ACC112 (cell line): ENCODE measurements around the gene HMGCS2.

Experiments used
- H2AFZ ChIP-seq: fragments of 200-600 bp; sonication (generic); one replicate; pipeline ENCODE4 v1.6.0; 2017; ENCODE audit warnings: antibody characterized with exemption, low read length; ENCODE audit not compliant: unreplicated experiment
- H3K27ac ChIP-seq: fragments of 200-600 bp; sonication (generic); 2 replicates; pipeline ENCODE4 v1.5.1; 2014; ENCODE audit warnings: low read depth, mild to moderate bottlenecking, antibody characterized with exemption, low read length, moderate library complexity
- H3K27me3 ChIP-seq: fragments of 200-600 bp; sonication (generic); 2 replicates; pipeline ENCODE4 v1.6.1; 2014; ENCODE audit warnings: mild to moderate bottlenecking, antibody characterized with exemption, low read length, moderate library complexity, mixed read lengths; ENCODE audit not compliant: insufficient read depth
- H3K36me3 ChIP-seq: fragments of 200-600 bp; sonication (generic); 2 replicates; pipeline ENCODE4 v1.6.1; 2016; ENCODE audit warnings: mild to moderate bottlenecking, antibody characterized with exemption, low read length, moderate library complexity, mixed read lengths; ENCODE audit not compliant: insufficient read depth
- H3K4me1 ChIP-seq: fragments of 200-600 bp; sonication (generic); one replicate; pipeline ENCODE4 v1.6.1; 2016; ENCODE audit warnings: low read length, mixed read lengths; ENCODE audit not compliant: insufficient read depth, unreplicated experiment, control insufficient read depth
- H3K4me3 ChIP-seq: fragments of 200-600 bp; sonication (generic); 2 replicates; pipeline ENCODE4 v1.5.1; 2014; ENCODE audit warnings: mild to moderate bottlenecking, low read depth, low read length
- H3K79me2 ChIP-seq: fragments of 200-600 bp; sonication (generic); one replicate; pipeline ENCODE4 v1.6.0; 2016; ENCODE audit warnings: low read length; ENCODE audit not compliant: control insufficient read depth, unreplicated experiment, insufficient read depth

The HMGCS2 gene

DNA sequence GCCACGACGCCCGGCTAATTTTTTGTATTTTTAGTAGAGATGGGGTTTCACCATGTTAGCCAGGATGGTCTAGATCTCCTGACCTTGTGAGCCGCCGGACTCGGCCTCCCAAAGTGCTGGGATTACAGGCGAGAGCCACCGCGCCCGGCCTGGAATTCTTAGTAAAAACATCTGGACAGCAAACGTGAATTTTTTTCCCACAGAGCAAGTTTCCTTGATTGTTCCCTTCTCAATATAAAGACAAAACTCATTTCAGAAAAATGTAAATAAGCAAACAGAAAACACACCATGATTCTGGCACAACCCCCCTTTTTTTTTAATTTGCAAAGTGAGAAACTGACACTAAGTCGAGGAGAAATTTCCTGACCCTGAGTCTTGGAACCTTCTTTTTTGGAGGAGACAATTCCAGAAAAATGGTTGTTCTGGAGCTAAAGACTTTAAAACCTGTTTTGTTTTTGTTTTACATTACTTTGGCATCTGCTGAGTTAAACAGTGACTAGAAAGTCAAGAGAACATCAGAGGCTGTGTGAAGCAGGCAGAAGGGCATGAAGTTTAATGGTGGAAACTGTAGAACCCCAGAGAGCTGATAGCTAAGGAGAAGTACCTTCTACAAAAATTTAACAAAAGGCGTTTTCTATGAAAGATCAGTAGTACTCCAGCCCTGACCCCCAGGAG, 10.3 kb upstream of the HMGCS2 start:
- no peaks in the 10 kb centered on the region for H3K36me3 ChIP-seq
- H3K4me3 ChIP-seq: no peak overlapping the region
- H2AFZ ChIP-seq: no peak overlapping the region
- H3K27me3 ChIP-seq: peaks cover 36% of the 10 kb centered on the region
- no peak overlapping the region for H3K27ac ChIP-seq
- no peaks in the 10 kb centered on the region for H3K79me2 ChIP-seq
- H3K4me1 ChIP-seq: no peaks in the 10 kb centered on the region

DNA sequence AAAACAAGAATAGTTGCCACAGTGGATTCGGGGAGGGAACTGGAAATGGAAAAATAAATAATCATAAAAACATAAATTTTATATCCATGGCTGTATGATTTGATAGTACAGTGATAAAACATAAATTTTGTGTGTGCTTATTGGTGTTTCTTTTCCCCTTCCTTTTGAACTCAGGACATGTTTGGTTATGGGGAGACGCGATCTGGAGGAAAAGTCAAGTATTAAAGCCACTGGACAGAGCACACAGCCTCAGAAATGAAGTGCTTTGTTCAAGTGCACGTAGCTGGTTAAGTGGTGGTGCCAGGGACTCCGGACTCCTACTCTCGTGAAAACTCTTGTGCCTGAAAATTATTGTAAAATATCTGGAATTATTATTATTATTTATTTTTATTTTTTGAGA, 9.7 kb upstream of the HMGCS2 start:
- peaks cover 6% of the 10 kb centered on the region for H3K4me1 ChIP-seq
- H3K27me3 ChIP-seq: peaks cover 36% of the 10 kb centered on the region
- H3K4me3 ChIP-seq: no peak overlapping the region
- H3K27ac ChIP-seq: no peak overlapping the region
- H3K36me3 ChIP-seq: no peaks in the 10 kb centered on the region
- H2AFZ ChIP-seq: no peak overlapping the region
- H3K79me2 ChIP-seq: no peaks in the 10 kb centered on the region

DNA sequence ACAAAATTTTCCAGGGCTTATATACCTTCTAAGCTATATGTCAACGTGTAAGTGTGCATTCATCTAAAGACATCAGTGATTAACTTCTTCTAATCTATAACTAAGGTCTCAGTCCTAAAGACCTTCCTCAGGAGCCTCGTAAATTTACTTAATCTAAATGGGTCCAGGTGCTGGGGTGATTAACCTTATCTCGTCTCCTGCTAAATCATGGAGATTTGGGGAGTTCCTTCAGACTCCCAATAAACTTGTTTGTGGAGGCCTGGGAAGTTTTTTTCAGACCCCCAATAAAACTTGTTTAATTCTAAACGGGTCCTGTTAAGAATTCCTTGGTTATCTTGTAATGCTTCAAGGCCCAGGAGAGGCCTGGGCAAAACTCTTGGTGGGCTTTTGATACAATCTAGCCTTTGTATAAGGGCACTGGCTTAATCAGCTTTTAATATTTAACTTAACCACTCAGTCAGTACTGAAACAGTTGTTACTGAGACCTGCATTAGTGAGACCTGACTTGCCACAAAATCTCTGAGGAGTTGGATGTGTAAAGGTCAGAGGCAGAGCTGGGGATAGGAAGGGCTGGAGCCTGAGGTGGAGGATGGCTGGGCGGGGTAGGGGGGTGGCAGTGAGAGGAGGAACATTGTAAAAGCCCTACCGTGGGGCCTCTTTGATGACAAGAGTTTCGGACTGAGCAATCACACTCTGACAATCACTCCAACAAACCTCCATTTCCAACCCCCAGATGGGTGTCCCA, 6.2 kb upstream of the HMGCS2 start:
- no peak overlapping the region for H3K4me3 ChIP-seq
- no peaks in the 10 kb centered on the region for H3K79me2 ChIP-seq
- H3K36me3 ChIP-seq: no peaks in the 10 kb centered on the region
- H3K27me3 ChIP-seq: peaks cover 43% of the 10 kb centered on the region
- H2AFZ ChIP-seq: no peak overlapping the region
- peaks cover 6% of the 10 kb centered on the region for H3K4me1 ChIP-seq
- H3K27ac ChIP-seq: no peak overlapping the region

DNA sequence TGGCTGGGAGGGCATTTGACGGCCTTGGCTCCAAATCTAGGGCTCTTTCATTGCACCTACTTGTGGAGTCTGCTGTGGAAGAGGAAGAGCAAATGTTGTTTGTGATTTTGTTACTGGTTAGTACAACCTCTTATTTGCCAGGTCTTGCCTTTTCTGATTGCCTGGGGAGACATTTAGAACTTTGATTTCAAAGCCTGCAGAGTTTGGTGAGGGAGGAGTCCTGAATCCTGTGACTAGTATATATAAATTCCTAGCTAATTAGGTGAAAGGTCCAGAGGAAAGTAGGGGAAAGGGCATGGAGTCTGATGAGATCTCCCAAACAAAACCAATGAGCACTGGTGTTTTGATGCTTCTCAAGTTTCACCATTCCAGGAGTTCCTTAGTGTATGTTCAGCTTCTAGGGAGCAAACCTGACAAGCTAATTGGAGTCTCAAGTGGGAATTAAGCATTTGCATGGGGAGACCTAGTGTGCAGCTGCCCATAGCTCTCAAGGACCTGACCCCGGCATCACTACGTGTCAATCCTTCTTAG, 5.1 kb upstream of the HMGCS2 start:
- no peak overlapping the region for H3K27ac ChIP-seq
- no peaks in the 10 kb centered on the region for H3K79me2 ChIP-seq
- H3K27me3 ChIP-seq: peaks cover 49% of the 10 kb centered on the region
- H2AFZ ChIP-seq: no peak overlapping the region
- H3K4me1 ChIP-seq: peaks cover 6% of the 10 kb centered on the region
- H3K36me3 ChIP-seq: no peaks in the 10 kb centered on the region
- no peak overlapping the region for H3K4me3 ChIP-seq

DNA sequence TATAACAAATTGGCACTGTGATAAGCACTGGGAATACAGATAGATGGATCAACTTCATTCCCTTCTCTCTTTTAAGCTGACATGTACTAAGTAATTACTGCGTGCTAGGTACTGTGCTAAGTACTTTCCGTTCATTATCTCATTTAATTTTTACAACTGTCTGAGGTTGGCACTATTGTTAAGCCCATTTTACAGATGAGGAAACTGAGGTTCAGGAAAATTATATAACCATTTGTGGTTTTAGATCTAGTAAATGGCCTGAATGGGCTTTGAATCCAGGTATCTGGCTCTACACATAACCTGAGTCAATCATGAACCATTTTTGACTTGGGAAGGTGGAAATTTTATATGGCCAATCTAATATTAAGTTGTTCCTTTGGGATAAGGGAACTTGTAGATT, 3.6 kb upstream of the HMGCS2 start:
- Histone ChIP-seq H3K79me2 (no peaks in the 10 kb centered on the region), H3K27me3 (peaks cover 60% of the 10 kb centered on the region), H3K27ac (no peak overlapping the region), H3K4me1 (peaks cover 6% of the 10 kb centered on the region), H2AFZ (no peak overlapping the region), H3K4me3 (no peak overlapping the region), H3K36me3 (no peaks in the 10 kb centered on the region)

DNA sequence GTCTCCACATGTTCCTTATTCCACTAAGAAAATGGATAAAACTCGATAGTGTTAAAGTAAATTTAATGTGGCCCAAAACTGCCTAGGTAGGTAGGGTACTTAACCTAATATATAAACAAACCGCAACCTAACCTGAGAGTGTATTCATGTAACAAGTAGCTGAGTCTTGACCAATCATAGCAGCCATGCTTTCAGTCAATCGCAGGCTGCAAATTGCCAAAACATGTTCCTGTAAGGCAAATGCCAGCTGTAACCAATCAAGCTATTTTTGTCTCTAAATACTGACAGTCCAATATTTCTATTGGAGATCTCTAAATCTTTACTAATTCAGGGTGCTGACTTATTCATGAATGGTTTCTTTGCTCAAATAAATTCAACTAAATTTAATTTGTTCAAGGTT, 3.1 kb upstream of the HMGCS2 start:
- H3K4me1 ChIP-seq: peaks cover 6% of the 10 kb centered on the region
- H3K36me3 ChIP-seq: no peaks in the 10 kb centered on the region
- no peak overlapping the region for H3K4me3 ChIP-seq
- H3K27ac ChIP-seq: no peak overlapping the region
- no peak overlapping the region for H2AFZ ChIP-seq
- peaks cover 66% of the 10 kb centered on the region for H3K27me3 ChIP-seq
- H3K79me2 ChIP-seq: no peaks in the 10 kb centered on the region

DNA sequence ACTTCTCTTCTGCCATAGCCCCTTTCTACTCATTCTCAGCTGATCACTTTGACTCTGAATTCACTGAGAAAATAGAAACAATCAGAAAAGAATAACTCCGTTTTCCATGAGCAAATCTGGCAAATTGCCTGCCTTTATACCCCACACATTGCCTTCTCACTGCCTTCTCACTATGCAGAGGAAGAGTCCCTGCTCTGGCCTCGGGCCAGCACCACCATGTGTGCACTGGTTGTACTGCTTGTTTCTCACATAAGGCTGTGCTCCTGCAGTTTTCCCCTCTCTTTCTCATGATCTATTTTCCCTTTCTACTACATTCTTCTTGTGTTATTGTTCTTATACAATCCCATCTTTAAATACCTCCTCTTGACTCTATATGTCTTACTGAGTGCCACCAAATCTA, 2.3 kb upstream of the HMGCS2 start:
- Histone ChIP-seq H3K27ac (no peak overlapping the region), H3K36me3 (no peaks in the 10 kb centered on the region), H3K4me1 (peaks cover 6% of the 10 kb centered on the region), H3K27me3 (peaks cover 73% of the 10 kb centered on the region), H2AFZ (no peak overlapping the region), H3K79me2 (no peaks in the 10 kb centered on the region), H3K4me3 (no peak overlapping the region)

DNA sequence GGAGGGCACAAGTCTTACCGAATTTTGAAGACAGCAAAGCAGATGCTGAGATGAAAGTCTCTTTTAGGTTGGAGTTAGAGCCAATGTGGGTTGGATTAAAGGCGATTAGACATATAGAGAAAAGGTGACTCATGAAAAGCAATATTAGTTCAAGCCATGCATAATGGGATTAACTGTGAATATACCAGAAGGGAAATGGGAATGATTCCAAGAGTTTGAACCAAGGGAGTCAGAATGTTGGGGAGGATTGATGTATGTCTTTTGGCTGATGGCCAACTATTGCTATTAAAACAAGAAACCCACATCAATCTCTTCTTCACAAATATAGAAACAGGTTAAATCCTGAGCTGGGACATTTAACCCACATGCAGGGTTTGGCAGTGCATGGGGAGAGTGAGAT, 1.2 kb downstream of the HMGCS2 start:
- H3K27me3 ChIP-seq: peaks cover 85% of the 10 kb centered on the region
- H3K4me1 ChIP-seq: no peaks in the 10 kb centered on the region
- no peak overlapping the region for H2AFZ ChIP-seq
- no peak overlapping the region for H3K27ac ChIP-seq
- H3K79me2 ChIP-seq: no peaks in the 10 kb centered on the region
- H3K36me3 ChIP-seq: no peaks in the 10 kb centered on the region
- H3K4me3 ChIP-seq: no peak overlapping the region

DNA sequence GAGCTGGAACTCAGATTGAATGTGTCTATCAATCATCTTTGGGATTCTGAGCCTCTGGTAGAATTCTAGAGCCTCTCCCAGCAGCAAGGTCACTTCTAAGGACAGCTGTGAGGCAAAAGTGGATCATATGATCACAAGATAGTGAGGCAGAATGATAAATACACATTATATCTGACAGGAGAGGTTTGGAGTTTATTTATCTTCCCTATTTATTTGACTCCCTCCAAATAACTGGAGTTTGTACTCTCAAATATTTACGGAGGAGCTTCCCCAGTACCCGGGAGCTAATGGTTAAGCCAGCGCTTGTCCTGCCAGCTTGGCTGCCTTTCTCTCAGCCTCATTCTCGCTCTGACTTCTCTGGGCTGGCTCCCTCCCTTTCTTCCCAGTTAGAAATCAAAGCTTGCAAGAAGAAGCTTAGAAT, 2.3 kb downstream of the HMGCS2 start:
- Histone ChIP-seq H3K36me3 (no peaks in the 10 kb centered on the region), H2AFZ (peak overlapping the region; percentile 23), H3K4me3 (no peak overlapping the region), H3K27ac (no peak overlapping the region), H3K79me2 (no peaks in the 10 kb centered on the region), H3K4me1 (no peaks in the 10 kb centered on the region), H3K27me3 (peaks cover 75% of the 10 kb centered on the region)

DNA sequence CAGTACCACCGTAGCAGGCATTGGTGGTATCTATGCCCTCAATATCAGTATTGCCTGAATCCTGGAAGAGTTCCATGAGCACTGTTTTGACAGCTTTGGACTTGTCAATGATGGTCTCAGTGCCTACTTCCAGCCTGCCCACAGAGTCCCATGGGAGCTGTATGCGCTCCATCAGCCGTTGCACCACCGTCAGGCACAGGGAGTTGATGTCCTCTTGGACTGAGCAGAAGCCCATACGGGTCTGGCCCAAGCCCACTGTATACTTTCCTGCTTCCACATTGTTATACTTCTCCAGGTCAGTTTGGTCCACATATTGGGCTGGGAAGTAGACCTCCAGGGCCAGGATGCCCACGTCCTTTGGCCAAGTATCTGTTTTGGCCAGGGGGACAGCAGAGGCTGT, 4.5 kb downstream of the HMGCS2 start:
- no peaks in the 10 kb centered on the region for H3K36me3 ChIP-seq
- no peaks in the 10 kb centered on the region for H3K79me2 ChIP-seq
- no peak overlapping the region for H3K27ac ChIP-seq
- H3K4me3 ChIP-seq: no peak overlapping the region
- H3K4me1 ChIP-seq: no peaks in the 10 kb centered on the region
- H3K27me3 ChIP-seq: peaks cover 60% of the 10 kb centered on the region
- no peak overlapping the region for H2AFZ ChIP-seq

DNA sequence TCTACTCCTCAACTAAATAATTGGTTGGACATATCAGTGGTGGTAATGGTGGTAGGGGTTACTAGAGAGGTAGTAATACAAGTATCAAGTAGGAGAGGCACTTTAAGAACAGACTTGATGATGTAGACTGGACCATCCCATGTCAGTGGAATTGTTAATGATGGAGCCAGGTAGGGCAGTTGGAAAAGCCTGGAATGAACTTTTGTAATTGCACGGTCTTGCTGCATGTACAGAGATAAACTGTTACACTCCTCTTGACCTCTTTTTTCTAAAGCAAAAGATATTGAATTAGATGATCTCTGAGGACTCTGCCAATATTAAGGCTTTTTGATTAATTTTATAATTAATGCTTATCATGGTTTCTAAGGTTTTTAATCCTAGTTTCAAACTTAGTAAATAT, 5.8 kb downstream of the HMGCS2 start:
- no peaks in the 10 kb centered on the region for H3K36me3 ChIP-seq
- no peak overlapping the region for H3K27ac ChIP-seq
- H2AFZ ChIP-seq: no peak overlapping the region
- peaks cover 48% of the 10 kb centered on the region for H3K27me3 ChIP-seq
- H3K4me1 ChIP-seq: no peaks in the 10 kb centered on the region
- H3K79me2 ChIP-seq: no peaks in the 10 kb centered on the region
- H3K4me3 ChIP-seq: no peak overlapping the region
